Measurements from ENCODE around the gene BRMS1.
"Not testable (repeated sequence)": the region's sequence is repeated elsewhere in the genome, so short reads cannot be mapped to it uniquely, and the experiment has no call there.

Gene BRMS1

DNA sequence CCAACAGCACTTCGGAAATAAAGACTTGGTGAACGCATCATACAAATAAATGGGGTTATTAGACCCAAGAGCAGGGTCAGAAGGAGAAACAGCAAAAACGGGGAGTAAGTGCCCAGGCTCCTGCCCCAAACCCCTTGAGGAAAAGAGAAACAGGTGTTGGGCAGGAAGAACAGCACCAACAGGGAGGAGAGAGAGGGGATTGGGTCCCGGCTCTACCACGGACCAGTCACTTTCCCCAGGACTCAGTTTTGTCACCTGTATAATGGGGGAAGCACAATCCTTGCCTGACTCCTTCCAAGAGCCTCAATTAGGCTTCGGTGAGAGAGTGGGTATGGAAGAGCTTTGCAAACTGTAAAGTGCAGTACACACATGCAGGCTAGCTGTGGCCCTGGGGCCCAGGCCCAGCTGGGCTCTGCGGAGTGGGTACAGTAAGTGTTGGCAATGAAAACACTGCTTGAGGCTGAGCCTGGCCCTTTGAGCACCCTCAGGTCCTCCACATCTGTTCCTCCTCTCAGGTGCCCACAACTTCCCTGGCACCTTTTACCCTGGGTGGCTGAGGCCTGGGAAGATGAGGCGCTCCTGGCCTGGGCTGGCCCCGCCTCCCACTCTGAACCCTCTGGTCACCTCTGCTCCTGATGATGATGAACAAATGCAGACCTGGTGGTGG is 17.7 kb upstream of the BRMS1 start:
- DNase-seq = no peak

DNA sequence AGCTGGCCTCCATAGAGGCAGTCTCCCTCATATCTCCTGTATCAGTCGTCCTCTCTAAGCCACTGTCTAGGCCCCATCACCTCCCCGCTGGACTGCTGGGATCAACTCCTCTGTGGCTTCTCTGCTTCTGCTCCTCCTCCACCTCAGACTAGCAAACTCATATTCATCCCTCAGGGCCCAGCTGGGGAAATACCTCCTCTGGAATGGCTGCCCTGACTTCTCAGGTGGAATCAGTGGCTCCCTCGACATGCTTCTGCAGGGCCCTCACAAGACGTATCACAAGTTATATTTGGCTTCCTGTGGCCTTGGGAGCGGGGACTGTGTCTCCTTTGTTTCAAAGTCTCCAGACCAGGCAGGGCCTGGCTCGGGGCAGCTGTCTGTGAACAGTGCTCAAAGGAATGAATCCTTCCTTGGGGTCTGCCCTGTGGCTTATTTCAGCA is 16.6 kb upstream of the BRMS1 start:
- DNase-seq = no peak

DNA sequence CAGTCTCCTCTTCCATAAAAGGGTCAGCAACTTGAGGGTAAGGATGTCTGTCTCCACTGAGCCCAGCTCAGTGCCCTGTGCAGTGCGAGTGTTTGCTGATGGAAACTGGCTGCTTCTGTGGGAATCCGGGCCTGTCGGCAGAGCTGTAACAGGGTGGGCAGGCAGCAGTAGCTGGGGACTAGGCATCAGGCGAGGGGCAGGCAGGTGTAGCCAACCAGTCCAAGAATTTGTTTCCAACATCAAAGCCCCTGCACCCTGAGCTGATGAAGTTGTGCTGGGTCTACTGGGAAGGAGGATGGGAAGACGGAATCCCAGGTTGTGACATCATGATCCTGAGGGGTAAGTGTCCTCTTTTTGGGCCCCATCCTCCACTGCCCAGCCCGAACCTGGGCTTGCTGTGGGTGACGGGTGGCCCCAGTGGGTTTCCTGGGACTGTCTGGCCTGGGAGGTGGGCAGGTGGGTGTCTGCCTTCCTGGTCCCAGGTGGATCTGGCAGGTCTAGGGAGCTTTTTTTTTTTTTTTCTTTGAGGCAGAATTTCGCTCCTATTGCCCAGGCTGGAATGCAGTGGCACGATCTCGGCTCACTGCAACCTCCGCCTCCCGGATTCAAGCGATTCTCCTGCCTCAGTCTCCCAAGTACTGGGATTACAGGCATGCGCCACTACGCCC is 15.6 kb upstream of the BRMS1 start:
- DNase-seq = no peak

DNA sequence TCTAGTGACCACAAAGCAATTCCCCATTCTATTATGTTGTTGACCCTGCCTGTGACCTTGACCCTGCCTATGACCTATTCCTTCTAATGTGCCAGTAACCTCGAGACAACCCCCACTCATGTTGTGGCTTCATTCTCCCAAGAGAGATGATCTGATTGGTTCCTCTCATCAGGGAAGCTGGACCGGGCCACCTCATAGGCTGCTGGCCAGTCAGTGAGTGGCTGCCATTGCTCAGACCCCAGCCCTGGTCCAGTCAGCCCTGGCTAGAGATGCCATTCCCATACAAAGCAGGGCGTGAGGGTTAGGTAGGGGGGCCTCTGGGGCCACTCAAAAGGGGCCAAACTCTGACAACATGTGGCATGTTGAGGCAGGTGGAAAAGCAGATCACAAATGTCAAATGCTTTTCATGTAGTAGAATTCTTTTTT is 14.8 kb upstream of the BRMS1 start:
- no peak for DNase-seq

DNA sequence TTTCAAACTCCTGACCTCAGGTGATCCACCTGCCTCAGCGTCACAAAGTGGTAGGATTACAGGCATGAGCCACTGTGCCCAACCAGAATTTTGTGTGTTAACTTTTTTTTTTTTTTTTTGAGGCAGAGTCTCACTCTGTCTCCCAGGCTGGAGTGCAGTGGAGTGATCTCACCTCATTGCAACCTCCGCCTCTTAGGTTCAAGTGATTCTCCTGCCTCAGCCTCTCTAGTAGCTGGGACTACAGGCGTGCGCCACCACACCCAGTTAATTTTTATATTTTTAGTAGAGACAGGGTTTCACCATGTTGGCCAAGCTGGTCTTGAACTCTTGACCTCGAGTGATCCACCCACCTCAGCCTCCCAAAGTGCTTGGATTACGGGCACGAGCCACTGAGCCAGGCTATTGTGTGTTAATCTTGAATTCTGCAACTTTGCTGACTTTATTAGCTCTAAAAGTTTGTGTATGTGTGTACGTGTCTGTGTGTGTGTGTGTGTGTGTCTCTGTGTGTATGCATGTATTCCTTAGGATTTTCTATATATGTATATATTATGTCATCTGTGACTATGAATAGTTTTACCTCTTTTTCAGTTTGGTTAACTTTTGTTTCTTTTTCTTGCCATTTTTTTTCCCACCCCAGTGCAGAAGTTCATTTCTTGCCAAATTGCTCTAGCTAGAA is 5.8 kb upstream of the BRMS1 start:
- not testable (repeated sequence) for DNase-seq

DNA sequence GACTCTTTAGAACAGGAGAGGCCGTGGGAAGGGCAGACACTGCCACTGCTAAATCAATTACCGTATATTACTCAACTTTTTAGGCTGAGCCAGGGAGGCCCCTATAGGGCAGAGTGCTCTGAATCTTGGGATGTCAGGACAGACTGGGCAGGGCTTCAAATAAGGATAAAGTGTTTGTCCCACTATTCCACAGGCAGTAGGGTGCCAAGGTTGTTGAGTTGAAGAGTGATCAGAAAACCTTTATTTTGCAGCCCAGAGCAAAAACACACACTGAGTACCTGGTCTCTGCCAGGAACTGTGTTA is 4.1 kb upstream of the BRMS1 start:
- DNase-seq = no peak

DNA sequence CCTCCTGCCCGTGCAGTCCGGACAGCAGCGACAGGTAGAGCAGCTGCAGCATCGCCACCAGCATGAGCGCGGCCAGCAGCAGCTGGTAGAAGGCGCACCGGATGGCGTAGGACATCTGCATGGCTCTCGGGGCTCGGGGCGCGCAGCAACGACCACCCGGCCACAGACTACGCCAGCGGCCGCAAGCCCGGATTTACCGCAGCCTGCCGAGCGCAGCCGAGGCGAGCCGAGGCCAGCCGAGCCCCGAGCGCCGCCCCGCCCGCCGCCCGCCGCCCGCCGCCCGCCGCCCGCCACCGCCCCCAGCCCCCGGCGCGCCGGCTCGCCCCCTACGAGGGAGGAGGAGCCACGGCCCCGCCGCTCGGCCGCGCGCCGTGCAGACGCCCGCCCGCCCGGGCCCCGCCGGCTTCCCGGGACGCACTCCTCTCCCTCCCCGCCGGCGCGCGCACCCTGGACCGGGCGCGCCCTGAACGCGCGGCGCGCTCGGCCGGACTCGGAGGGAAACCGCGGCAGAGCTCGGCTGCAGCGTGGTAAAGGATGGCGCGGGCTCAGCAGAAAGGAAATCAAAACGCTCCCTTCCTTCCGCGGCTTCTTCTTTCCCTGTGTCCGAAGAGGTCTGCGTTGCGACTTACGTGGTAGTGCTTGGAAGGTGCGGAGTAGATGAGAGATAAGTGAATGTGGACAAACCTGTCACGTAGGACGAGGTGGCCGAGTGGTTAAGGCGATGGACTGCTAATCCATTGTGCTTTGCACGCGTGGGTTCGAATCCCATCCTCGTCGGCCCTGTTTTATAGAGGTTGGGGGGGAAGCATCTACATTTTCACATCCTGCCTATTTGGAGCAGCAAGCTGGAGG is 2.7 kb upstream of the BRMS1 start, which contains the start of gene B4GAT1:
Gene B4GAT1 (minus strand): TSS at position 205 of the 852 bp plus-strand sequence. CDS start 84 bp downstream, at position 121.
- DNase-seq = peak; percentile 73

DNA sequence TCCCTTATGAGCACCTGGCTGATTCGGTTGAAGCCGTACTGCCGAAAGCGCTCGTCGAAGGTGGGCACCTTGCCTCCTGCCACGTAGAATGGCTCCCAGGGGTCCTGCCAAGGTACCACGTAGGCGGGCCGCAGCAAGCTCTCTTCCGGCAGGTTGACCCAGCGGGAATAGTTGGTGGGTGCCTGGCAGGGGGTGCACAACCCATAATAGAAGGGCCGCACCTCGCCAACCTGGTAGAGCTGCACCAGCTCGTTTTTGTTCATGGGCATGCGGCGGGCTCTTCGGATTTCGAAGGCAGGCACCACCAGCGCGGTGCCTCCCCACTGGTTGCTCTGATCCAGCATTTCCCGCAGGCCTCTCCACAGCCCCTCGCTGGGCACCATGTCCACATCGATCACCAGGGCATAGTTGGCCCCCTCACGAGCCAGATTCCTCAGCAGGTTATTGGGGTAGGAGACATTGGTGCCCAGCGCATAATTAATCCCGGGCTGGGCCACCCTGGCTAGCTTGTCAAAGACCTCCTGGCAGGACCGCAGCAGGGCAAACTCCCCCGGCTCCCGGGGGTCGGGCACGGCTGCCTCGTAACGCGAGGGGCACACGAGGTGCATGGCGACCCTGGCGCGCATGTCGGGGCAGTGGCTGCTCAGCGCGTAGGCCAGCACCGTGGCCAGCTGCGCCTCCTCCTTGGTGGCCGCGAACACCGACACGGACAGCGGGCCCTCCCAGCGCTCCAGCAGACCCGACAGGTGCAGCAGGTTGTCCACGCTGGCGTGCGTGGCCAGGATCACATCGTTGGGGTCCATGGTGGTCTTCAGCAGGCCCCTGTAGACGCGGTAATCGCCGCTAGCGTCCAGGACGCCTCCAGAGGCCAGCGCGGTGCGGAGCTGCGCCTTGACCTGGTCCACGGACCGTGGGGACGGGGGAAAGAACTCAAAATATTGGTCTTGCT is 1.8 kb upstream of the BRMS1 start:
- no peak for DNase-seq

DNA sequence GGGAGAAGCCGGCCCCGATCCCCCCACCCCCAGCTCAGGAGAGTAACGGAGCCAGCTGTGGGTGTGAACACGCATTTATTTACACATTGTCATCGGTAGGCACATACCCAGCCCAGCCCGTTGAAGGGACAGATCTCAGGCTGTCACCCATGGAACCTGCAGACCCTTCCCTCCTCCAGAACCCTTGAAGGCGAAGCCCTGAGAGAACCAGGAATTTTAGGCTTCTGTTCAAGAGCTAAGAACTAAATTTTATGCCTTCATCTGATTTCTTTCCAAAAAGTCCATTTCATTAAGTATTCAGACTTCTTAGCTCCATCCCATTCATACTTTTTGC is 379 bp upstream of the BRMS1 start:
- no peak for DNase-seq

DNA sequence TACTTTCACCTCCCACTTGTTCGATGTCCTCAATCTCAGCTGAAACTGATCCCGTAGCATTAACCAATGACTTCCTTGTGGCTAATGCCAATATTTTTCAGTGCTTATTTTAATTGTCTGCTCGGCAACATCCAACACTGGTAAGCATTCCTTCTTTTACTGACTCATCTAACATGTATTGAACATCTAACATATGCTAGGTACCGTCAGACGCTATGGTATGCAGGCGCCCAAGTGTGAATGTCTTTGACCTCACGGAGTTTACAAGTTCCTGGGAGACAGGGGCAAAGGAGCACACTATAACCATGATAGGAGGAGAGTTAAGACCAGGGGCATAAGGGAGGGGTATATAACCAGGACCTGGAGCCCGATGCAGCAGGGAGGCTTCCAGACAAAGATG is 1.7 kb downstream of the BRMS1 start:
- no peak for DNase-seq

DNA sequence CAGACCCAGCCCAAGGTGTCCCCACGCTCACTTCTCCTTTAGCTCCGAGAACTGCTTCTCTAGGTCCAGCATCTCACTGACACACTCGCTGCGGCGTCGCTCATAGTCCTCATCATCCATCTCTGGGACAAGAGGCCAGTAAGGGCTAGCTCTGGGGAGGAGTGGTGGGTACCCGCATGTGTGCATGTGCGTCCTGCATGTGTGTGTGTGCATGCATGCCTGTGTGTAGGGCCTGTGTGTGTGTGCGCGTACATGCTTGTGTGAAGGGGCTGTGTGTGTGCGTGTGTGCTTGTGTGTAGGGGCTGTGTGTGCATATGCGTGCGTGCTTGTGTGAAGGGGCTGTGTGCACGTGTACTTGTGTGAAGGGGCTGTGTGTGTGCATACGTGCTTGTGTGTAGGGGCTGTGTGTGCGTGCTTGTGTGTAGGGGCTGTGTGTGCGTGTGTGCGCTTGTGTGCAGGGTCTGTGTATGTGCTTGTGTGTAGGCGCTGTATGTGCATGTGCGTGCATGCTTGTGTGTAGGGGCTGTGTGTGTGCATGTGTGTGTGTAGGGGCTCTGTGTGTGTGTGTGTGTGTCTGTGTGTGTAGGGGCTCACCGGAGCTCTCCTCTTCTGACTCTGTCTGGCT is 3.3 kb downstream of the BRMS1 start:
- no peak for DNase-seq

DNA sequence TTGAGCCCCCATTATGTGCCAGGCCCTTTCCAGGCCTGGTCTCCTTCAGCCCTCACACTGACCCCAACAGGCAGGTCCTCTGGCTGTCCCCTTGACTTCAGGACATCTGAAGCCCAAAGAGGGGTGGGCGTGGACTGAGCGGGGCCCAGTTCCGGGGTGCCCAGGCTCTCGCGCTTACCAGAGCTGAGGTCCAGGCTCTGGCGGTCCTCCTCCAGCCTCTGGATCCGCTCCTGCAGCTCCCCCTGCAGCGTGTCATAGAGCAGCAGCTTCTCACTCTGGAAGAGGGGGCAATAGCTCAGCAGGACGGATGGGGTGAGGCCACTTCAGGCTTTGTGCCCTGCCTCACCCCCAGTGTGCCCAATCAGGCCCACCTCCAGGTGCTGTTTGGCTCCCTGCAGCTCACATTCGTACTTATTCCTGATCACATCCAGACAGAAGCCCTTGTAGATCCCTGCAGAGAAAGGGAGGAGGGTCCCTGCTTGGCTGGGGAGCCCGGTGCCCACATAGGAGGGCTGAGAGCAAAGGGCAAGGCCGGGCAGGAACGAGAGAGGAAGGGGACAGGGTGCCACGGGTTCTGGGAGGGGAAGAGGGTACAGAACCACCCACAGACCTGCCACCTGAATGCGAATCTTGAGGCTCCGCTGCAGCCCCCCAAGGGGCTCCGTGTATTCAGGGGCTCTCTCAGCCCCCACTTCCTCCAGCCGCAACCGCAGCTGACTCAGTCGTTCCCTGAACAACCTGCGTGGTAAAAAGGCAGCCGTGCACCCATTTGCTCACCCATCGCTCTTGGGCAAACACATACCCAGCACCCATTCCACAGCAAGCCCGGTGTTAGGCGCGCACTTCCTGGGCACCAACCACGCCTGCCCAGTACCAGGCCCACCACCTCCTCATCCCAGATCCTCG is 4.1 kb downstream of the BRMS1 start:
- no peak for DNase-seq

DNA sequence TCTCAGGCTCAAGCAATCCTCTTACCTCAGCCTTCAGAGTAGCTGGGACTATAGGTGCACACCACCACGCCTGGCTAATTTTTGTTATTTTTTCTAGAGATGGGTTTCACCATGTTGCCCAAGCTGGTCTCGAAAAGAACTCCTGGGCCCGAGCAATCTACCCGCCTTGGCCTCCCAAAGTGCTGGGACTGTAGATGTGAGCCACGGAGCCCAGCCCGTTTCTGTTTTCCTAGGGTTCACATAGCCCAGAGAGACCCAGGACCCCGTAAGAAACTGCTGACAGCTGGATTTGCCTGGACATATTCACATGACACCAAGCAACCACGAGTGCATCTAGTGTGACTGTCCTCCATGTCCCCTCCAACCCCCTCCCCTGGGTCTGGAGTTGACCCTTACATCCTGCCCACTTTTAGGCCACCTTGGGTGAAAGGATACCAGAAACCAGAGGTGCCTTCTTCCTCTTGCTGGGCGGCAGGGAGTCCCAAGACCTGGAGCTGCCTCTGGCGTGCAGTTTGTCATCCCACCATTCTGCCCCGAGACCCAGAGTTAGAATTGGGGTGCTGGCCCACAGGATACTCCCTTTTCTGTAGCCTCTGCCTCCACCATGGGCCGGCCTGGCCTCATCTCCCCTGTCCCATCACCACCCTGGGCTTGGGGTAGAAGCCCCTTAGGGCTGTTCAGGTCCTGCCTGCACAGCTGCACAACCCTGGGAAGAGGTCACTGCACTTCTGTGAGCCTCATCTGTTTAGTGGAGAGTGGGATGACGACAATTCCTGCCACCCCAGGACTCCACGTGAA is 5.0 kb downstream of the BRMS1 start:
- no peak for DNase-seq

DNA sequence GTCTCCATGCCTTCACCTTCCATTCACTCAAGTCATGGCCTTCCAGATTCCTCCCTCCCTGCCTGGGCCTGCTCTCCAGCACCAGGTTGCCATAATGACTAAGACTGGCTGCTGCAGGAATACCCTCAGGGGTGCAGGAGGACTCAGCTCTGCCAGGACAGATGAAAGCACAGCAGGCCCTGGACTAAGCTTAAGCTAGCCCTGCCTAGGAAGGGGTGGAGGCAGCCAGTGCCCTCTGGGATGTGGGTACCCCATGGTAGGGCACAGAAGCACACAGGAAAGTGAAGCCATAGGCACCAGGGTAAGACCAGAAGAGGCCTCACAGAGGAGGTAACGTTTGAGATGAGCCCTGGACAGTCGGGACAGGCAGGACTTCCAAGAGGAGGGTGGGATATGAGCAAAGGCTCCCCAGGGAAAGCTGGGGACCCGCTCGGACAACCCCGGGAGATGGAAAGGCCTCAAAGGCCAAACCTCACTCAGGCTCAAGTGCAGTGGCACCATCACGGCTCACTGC is 5.7 kb downstream of the BRMS1 start:
- DNase-seq = no peak

DNA sequence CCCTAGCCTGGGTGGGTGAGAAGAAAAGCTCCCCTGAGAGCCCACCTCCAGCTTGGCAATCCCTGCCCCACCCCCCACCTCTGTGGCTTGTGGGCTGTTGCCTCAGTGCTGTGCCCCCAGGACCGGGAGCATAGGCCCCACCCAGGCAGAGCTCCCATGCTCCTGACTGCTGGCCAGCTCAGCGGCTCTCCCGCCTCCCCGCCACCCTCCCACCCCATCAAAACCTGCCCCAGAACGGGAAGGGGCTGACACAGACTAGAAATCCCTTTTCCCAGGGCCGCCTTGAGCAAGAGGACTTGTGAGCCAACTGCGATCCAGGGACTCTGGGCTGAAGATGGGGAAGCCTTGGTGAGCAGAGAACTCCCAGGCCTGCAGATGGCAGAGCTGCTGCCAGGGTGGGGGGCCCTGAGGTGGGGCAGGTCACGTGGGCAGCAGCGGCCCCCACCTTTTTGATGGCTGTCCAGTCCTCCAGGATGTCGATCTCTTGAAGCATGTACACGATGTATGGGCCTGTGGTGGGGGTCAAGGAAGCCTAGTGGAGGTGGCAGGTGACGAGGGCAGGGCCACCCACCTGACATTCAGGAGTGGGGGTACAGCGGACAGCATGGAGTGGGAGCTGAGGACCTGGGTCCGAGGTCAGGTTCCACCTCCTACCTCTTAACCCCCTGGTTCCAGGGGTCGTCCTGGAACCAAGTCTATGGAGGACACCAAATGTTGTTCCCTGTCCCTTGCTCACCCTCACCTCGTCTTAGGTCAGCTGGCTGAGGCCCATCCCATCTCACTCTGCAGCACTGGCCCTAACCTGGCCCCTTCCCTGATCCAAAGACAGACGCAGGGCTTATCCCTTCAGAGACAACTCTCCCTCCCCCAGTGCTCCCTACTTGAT is 6.4 kb downstream of the BRMS1 start:
- no peak for DNase-seq

DNA sequence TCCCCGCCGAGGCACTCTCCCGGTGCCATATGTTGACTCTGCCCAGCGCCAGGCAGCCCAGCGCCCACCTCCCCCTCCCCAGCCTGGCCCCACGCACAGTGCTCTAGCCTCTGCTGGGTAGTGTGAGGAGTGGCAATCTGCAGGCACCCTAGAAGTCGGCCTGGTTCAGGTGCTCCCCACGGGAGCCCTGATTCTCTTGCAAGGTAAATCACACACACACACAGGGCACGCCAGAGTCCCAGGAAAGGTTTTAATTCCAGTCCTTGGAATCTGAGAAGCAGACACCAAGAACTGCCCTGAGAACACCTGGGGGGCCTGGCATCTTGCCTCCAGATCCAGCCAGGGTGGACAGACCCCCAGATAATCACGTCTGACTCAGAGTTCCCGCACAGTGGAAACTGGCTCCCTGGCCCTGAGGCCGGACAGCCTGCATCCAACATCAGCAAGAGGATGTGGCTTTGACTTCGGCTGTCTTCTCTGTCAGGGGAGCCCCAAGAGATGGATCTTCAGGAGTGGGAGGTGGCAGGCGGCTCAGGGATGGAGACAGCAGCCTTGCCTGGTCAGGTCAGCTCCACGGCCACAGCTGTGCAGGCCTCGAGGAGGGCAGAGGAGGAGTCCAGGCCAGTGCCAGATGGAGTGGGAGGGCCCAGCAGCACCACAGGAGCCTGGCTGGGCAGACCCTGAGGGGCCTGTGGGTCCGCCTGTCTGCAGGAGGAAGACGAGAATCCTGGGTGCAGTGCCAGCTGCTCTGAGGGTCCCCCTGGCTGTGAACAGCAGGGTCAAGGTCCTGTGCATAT is 7.6 kb downstream of the BRMS1 start:
- DNase-seq = no peak

DNA sequence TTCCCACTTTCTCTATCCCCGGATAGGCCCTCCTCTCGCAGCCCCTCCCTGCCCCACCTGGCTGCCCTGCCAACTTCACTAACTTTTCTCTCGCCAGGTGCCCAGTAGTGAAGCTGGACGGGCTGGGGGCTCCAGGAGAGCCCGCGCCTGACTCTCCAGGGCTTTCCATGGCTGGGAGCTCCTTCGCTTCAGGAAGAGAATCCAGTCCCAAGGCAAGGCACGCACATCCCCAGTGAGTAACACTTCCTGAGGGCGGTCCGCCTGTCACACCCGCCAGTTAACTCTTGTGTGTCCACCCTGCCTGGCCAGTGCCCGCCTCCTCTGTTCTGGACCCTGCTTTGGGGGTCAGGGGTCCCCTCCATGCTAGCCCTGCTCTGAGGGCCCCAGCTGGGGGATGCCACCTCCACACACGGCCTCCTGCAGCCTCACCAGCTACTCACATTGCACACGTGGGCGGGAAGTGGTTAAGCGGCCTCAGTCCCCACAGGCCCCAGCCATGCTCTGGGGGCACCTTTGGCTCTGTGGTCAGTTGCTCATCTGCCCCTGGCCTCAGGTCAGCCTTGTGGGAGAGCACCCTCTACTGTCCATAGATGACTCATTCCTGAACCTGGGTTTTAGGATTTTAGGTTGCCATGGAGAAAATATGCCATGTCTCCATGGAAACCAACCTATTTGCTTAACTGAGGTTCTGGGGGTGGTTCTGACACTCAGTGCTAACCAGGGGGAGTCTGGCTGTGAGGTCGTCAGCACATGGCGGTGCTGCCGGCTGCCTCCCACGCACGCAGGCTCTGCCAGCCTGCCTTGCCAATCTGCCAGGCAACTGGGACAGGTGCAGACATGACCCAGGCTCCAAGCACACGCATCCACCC is 8.4 kb downstream of the BRMS1 start, which contains the start of gene RIN1:
Gene RIN1 (minus strand): TSS at position 201 of the 869 bp plus-strand sequence. CDS start 32 bp downstream, at position 169.
- DNase-seq = no peak
